ENCODE data around the gene MED23. TPM values are rescaled to one million over a fixed set of nuclear protein-coding genes. Genes with fewer than 3 reads are reported as not detected.
A peak's percentile ranks its signal among the peaks of the same experiment; 100 is the strongest.

Gene MED23
- total RNA-seq, 1 experiment from 2014 or later, result 19.1 TPM

DNA sequence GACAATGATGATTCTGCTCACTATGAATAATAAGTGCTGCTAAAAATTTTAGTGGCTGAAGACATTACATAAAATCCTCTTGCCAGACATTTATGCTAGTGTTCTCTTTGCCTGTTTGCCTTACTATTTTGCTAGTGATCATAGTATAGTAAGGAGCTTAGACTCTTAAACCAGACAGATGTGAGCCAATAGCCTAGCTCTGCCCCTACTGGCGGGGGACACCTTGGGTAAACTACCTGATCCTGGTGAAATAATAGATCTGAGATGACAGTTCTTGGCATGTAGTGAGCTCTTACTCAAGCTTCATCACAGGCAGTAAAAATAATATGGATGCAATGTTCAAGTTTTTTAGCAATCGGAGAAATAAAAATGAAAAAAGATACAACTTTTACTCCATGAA, 27.9 kb upstream of the MED23 start:
- Histone ChIP-seq H3K36me3 (ENCODE audit: control insufficient read depth, insufficient read depth, low read length) (no peaks in the 10 kb centered on the region), H3K9me3 (no peaks in the 10 kb centered on the region), H3K4me3 (ENCODE audit: low read depth, low read length) (no peak overlapping the region), H3K4me1 (no peaks in the 10 kb centered on the region), H3K27me3 (replicated peaks; ENCODE audit: control insufficient read depth, insufficient read depth, low read length) (no peaks in the 10 kb centered on the region)
- no peaks in the 10 kb centered on the region for H3K9me3 Mint-ChIP-seq (ENCODE audit: unreplicated experiment)
- H3K27ac Mint-ChIP-seq (ENCODE audit: unreplicated experiment), result no peak overlapping the region
- no peak for DNase-seq
- TF ChIP-seq, protein P1, sequence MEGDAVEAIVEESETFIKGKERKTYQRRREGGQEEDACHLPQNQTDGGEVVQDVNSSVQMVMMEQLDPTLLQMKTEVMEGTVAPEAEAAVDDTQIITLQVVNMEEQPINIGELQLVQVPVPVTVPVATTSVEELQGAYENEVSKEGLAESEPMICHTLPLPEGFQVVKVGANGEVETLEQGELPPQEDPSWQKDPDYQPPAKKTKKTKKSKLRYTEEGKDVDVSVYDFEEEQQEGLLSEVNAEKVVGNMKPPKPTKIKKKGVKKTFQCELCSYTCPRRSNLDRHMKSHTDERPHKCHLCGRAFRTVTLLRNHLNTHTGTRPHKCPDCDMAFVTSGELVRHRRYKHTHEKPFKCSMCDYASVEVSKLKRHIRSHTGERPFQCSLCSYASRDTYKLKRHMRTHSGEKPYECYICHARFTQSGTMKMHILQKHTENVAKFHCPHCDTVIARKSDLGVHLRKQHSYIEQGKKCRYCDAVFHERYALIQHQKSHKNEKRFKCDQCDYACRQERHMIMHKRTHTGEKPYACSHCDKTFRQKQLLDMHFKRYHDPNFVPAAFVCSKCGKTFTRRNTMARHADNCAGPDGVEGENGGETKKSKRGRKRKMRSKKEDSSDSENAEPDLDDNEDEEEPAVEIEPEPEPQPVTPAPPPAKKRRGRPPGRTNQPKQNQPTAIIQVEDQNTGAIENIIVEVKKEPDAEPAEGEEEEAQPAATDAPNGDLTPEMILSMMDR (IDR thresholded peaks at IDR 0.05; ENCODE audit: insufficient read depth in 1 of 2, low read depth in 1 of 2, low read length in 1 of 2, severe bottlenecking in 1 of 2, unreplicated experiment in 1 of 2), result peak in 1 of 2 experiments; percentile 16
- H3K4me1 Mint-ChIP-seq (ENCODE audit: low read depth, unreplicated experiment), result no peaks in the 10 kb centered on the region
- no peaks in the 10 kb centered on the region for H3K27me3 Mint-ChIP-seq (ENCODE audit: insufficient read depth, unreplicated experiment)
- no TSS peak for BruUV-seq (replicated peaks)
- no peaks in the 10 kb centered on the region for H3K36me3 Mint-ChIP-seq (ENCODE audit: insufficient read depth, unreplicated experiment)
- ChIA-PET CTCF (interaction anchor here (1.3 kb wide), 1 partner anchor 28 kb away, joined by 6 read pairs; the partner anchor contains the start of gene MED23), POLR2A (no interaction called here)
- intact Hi-C loops (cut with micrococcal nuclease; ENCODE audit: unreplicated experiment), result no loop called here
- H3K4me3 Mint-ChIP-seq (ENCODE audit: unreplicated experiment), result no peak overlapping the region

DNA sequence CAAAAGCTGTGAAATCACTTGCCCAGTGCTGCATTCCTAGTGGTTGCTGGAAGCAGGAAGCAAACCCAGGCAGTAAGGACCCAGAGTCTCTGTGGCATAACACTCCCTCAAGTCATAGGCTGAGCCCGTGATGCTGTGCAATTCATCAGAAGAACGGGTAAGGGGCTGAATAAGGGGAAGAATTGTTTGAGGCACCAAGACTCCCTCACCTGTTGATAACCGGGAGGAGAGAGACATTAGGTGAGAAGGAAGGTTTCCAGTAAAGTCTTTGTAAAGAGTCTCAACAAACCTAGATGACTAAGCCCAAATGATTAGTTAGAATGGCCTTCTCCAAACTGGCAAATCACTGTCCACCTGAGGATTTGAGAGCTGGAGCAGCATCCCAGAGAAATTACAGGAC, 27.3 kb upstream of the MED23 start:
- H3K27me3 Mint-ChIP-seq (ENCODE audit: insufficient read depth, unreplicated experiment), result no peaks in the 10 kb centered on the region
- BruUV-seq (replicated peaks), result no TSS peak

DNA sequence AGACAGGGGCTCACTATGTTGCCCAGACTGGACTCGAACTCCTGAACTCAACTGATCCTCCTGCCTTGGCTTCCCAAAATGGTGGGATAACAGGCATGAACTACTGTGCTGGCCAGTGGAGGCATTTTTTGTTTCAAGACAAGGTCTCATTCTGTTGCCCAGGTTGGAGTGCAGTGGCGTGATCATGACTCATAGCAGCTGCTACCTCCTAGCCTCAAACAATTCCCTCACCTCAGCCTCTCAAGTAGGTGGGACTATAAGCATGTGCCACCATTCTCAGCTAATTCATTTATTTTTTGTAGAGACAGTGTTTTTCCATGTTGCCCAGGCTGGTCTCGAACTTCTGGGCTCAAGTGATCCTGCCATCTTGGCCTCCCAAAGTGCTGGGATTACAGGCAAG, 26.3 kb upstream of the MED23 start:
- H3K9me3 Mint-ChIP-seq (ENCODE audit: unreplicated experiment), result no peaks in the 10 kb centered on the region
- intact Hi-C loops (cut with micrococcal nuclease; ENCODE audit: unreplicated experiment), result no loop called here
- no peaks in the 10 kb centered on the region for H3K27me3 ChIP-seq (replicated peaks; ENCODE audit: control insufficient read depth, insufficient read depth, low read length)
- no peak overlapping the region for H3K27ac Mint-ChIP-seq (ENCODE audit: unreplicated experiment)
- H3K27me3 Mint-ChIP-seq (ENCODE audit: insufficient read depth, unreplicated experiment), result no peaks in the 10 kb centered on the region
- no peak for DNase-seq
- no TSS peak for BruUV-seq (replicated peaks)
- H3K4me3 ChIP-seq (ENCODE audit: low read depth, low read length), result no peak overlapping the region
- H3K36me3 ChIP-seq (ENCODE audit: control insufficient read depth, insufficient read depth, low read length), result no peaks in the 10 kb centered on the region
- H3K36me3 Mint-ChIP-seq (ENCODE audit: insufficient read depth, unreplicated experiment), result no peaks in the 10 kb centered on the region
- ChIA-PET CTCF (interaction anchor here (0.8 kb wide), 1 partner anchor 26 kb away, joined by 5 read pairs; the partner anchor contains the start of gene MED23), POLR2A (no interaction called here)
- TF ChIP-seq, protein P1 (IDR thresholded peaks at IDR 0.05; ENCODE audit: insufficient read depth in 1 of 2, low read depth in 1 of 2, low read length in 1 of 2, severe bottlenecking in 1 of 2, unreplicated experiment in 1 of 2), result no peak
- H3K4me1 ChIP-seq, result no peaks in the 10 kb centered on the region
- H3K4me3 Mint-ChIP-seq (ENCODE audit: unreplicated experiment), result no peak overlapping the region
- H3K4me1 Mint-ChIP-seq (ENCODE audit: low read depth, unreplicated experiment), result no peaks in the 10 kb centered on the region
- H3K9me3 ChIP-seq, result no peaks in the 10 kb centered on the region

More for the DNA sequence above, 27.3 kb upstream of the MED23 start:
- no peak for DNase-seq
- Mint-ChIP-seq H3K27ac (ENCODE audit: unreplicated experiment) (no peak overlapping the region), H3K4me3 (ENCODE audit: unreplicated experiment) (no peak overlapping the region), H3K9me3 (ENCODE audit: unreplicated experiment) (no peaks in the 10 kb centered on the region), H3K4me1 (ENCODE audit: low read depth, unreplicated experiment) (no peaks in the 10 kb centered on the region), H3K36me3 (ENCODE audit: insufficient read depth, unreplicated experiment) (no peaks in the 10 kb centered on the region)
- no peak overlapping the region for H3K4me3 ChIP-seq (ENCODE audit: low read depth, low read length)
- no peaks in the 10 kb centered on the region for H3K9me3 ChIP-seq
- TF ChIP-seq, protein P1 (IDR thresholded peaks at IDR 0.05; ENCODE audit: insufficient read depth in 1 of 2, low read depth in 1 of 2, low read length in 1 of 2, severe bottlenecking in 1 of 2, unreplicated experiment in 1 of 2), result no peak
- intact Hi-C loops (cut with micrococcal nuclease; ENCODE audit: unreplicated experiment), result no loop called here
- ChIA-PET CTCF (interaction anchor here (1.3 kb wide), 1 partner anchor 27 kb away, joined by 6 read pairs; the partner anchor contains the start of gene MED23), POLR2A (no interaction called here)
- H3K36me3 ChIP-seq (ENCODE audit: control insufficient read depth, insufficient read depth, low read length), result no peaks in the 10 kb centered on the region
- H3K27me3 ChIP-seq (replicated peaks; ENCODE audit: control insufficient read depth, insufficient read depth, low read length), result no peaks in the 10 kb centered on the region
- no peaks in the 10 kb centered on the region for H3K4me1 ChIP-seq
